ENCODE data around the gene GPR171.

GPR171 gene

DNA sequence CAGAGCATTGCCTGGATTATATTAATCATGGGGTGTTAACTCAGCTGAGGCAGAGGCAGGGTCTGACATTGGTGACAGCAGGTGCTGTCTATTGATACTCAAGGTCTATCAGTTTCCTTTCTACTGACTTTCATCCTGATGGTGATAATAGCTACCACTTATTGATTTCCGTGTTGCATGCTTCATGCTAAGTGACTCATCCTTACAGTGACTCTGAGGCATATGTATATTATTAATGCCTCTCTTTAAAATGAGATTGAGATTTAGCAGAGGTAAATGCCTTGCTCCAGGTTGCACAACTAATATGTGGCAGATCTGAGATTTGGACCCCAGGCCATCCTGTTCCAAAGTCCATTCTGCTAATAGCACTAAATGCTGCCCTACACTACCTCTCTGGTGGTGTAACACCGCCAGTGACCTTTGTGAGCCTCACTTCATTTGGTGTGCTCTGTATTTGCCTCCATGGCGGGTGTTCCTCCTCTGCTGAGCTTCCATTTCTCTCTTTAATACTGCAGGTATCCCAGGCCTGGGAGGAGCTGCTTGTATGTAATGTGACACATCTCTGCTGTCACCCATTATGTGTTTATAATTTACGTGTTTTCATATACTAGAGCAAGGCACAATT, 50.4 kb downstream of the GPR171 start:
- in situ Hi-C loops (cut with MboI; ENCODE audit: low pct_unique_long_range_greater_than_20kb, low sequenced_read_pairs): no loop called here
- no peak for DNase-seq

Measured in KBM-7 (cell line).